Neural cell (in vitro differentiated cells): ENCODE data around the gene DLG2. TPM values are rescaled to one million over a fixed set of nuclear protein-coding genes. Genes with fewer than 3 reads are reported as not detected.

Experiments used
- H2AFZ ChIP-seq: fragments of 200-600, 300-800 bp; sonication (generic), shearing (Covaris generic); 2 replicates; pipeline ENCODE4 v1.6.0; 2014; ENCODE audit warnings: low read depth, mild to moderate bottlenecking, antibody characterized with exemption, low read length, moderate library complexity
- H3F3A ChIP-seq: fragments of 200-600 bp; shearing (Covaris generic); 2 replicates; pipeline ENCODE4 v1.6.1; 2016; ENCODE audit warnings: mild to moderate bottlenecking, moderate library complexity, mixed read lengths, antibody characterized with exemption, low read length; ENCODE audit not compliant: insufficient read depth, poor library complexity, severe bottlenecking
- H3K27ac ChIP-seq: fragments of 200-600, 300-800 bp; sonication (generic), shearing (Covaris generic); 2 replicates; pipeline ENCODE4 v1.5.1; 2014; ENCODE audit warnings: mild to moderate bottlenecking, low read length, moderate library complexity
- H3K27me3 ChIP-seq: fragments of 300-800, 200-600 bp; sonication (generic), shearing (Covaris generic); 2 replicates; pipeline ENCODE4 v1.6.0; 2014; ENCODE audit warnings: mild to moderate bottlenecking, low read depth, low read length, moderate library complexity; ENCODE audit not compliant: insufficient read depth
- H3K36me3 ChIP-seq: fragments of 300-800, 200-600 bp; sonication (generic), shearing (Covaris generic); 2 replicates; pipeline ENCODE4 v1.5.1; 2014; ENCODE audit warnings: mild to moderate bottlenecking, antibody characterized with exemption, low read length, moderate library complexity; ENCODE audit not compliant: insufficient read depth
- H3K4me2 ChIP-seq: fragments of 300-800, 200-600 bp; sonication (generic), shearing (Covaris generic); 2 replicates; pipeline ENCODE4 v1.6.0; 2014; ENCODE audit warnings: mild to moderate bottlenecking, low read length
- H3K4me3 ChIP-seq: fragments of 300-800, 200-600 bp; sonication (generic), shearing (Covaris generic); 2 replicates; pipeline ENCODE4 v1.5.1; 2014; ENCODE audit warnings: mild to moderate bottlenecking, low read length, moderate library complexity
- H3K79me2 ChIP-seq: fragments of 200-600 bp; shearing (Covaris generic); replicated peaks from 2 replicates; pipeline ENCODE4 v1.6.0; 2014; ENCODE audit warnings: mild to moderate bottlenecking, low read length, moderate library complexity; ENCODE audit not compliant: insufficient read depth
- H3K9ac ChIP-seq: fragments of 300-800, 200-600 bp; sonication (generic), shearing (Covaris generic); 2 replicates; pipeline ENCODE4 v1.6.1; 2016; ENCODE audit warnings: mild to moderate bottlenecking, low read length, mixed read lengths
- H3K9me2 ChIP-seq: fragments of 200-600 bp; shearing (Covaris generic); 2 replicates; pipeline ENCODE4 v1.6.1; 2016; ENCODE audit warnings: mild to moderate bottlenecking, low read length, mixed read lengths; ENCODE audit not compliant: insufficient read depth
- H3K9me3 ChIP-seq: fragments of 200-600, 300-800 bp; sonication (generic), shearing (Covaris generic); 2 replicates; pipeline ENCODE4 v1.6.1; 2016; ENCODE audit warnings: mild to moderate bottlenecking, mixed run types, low read length, moderate library complexity, mixed read lengths
- H4K20me1 ChIP-seq: fragments of 200-600 bp; shearing (Covaris generic); 2 replicates; pipeline ENCODE4 v1.6.1; 2016; ENCODE audit warnings: mild to moderate bottlenecking, mixed run types; ENCODE audit not compliant: insufficient read depth
- CTCF ChIP-seq: fragments of 450-650 bp; IDR thresholded peaks from 2 replicates; pipeline ENCODE4 v1.5.1; 2014; ENCODE audit warnings: antibody characterized with exemption, mild to moderate bottlenecking, moderate library complexity; ENCODE audit not compliant: poor library complexity, severe bottlenecking
- EP300 ChIP-seq: fragments of 450-650 bp; conservative IDR thresholded peaks from 2 replicates; pipeline ENCODE4 v1.6.1; 2014; ENCODE audit warnings: antibody characterized with exemption, mild to moderate bottlenecking, moderate library complexity; ENCODE audit not compliant: poor library complexity, severe bottlenecking
- EZH2 ChIP-seq: fragments of 200-600, 300-800 bp; shearing (Covaris generic), sonication (generic); IDR thresholded peaks from 2 replicates; pipeline ENCODE4 v1.6.1; 2014; ENCODE audit warnings: antibody characterized with exemption, low read length, borderline replicate concordance, mild to moderate bottlenecking; ENCODE audit not compliant: insufficient read depth, poor library complexity, severe bottlenecking
- MXI1 ChIP-seq: fragments of 450-650 bp; conservative IDR thresholded peaks from 2 replicates; pipeline ENCODE4 v1.6.1; 2014; ENCODE audit warnings: antibody characterized with exemption, mild to moderate bottlenecking; ENCODE audit not compliant: poor library complexity, severe bottlenecking
- polyA plus RNA-seq: library from polyadenylated mRNA; depleted of rRNA; stranded (reverse); fragments of >200 nt; gene quantifications from 2 replicates; pipeline ENCODE4 v1.2.3, GENCODE V29; 2014
- TF ChIP-seq, protein P1 (sequence below): IDR thresholded peaks from 2 replicates; pipeline ENCODE4 v1.6.1; 2012; ENCODE audit warnings: borderline replicate concordance

The DLG2 gene
- polyA plus RNA-seq, 1 donor from 2014 or later = 179 TPM

DNA sequence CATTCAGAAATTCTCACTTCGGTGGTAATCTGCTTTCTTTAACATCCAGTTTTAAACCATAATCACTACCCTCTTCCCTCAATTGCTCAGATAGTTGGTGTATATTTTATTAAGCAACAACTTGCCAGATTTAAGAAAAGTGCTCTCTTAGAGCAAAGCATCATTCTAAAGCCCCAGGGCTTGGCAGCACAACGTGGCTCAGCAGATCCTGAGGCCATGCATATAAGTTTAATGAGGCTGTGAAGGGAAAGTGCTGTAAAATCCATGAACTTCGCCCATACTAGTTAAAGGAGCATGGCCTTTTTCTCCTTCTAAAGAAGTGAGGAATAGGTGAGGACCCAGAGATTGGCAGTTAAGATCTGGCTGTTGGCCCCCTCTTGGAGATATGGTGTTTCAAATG, 1858.7 kb downstream of the DLG2 start (continued):
- TF ChIP-seq EP300 = no peak

DNA sequence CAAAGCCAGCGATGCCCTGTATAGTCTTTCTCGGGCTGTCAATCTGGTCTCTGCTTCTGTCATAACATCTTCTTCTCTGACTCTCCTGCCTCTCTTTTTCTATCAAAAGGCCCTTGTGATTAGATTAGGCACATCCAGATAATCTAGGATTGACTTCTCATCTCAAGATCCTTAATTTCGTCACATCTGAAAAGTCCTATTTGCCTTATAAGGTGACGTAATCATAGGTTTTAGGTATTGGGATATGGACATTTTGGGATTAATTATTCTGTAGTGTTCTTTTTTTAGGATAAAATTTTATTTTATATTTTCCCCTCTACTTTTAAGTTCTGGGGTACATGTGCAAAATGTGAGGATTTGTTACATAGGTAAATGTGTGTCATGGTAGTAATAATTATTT, 1860.2 kb downstream of the DLG2 start:
- H3K9me2 ChIP-seq = no peaks in the 10 kb centered on the region
- TF ChIP-seq CTCF = no peak
- TF ChIP-seq, protein P1, sequence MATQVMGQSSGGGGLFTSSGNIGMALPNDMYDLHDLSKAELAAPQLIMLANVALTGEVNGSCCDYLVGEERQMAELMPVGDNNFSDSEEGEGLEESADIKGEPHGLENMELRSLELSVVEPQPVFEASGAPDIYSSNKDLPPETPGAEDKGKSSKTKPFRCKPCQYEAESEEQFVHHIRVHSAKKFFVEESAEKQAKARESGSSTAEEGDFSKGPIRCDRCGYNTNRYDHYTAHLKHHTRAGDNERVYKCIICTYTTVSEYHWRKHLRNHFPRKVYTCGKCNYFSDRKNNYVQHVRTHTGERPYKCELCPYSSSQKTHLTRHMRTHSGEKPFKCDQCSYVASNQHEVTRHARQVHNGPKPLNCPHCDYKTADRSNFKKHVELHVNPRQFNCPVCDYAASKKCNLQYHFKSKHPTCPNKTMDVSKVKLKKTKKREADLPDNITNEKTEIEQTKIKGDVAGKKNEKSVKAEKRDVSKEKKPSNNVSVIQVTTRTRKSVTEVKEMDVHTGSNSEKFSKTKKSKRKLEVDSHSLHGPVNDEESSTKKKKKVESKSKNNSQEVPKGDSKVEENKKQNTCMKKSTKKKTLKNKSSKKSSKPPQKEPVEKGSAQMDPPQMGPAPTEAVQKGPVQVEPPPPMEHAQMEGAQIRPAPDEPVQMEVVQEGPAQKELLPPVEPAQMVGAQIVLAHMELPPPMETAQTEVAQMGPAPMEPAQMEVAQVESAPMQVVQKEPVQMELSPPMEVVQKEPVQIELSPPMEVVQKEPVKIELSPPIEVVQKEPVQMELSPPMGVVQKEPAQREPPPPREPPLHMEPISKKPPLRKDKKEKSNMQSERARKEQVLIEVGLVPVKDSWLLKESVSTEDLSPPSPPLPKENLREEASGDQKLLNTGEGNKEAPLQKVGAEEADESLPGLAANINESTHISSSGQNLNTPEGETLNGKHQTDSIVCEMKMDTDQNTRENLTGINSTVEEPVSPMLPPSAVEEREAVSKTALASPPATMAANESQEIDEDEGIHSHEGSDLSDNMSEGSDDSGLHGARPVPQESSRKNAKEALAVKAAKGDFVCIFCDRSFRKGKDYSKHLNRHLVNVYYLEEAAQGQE = no peak
- H2AFZ ChIP-seq = no peak overlapping the region
- H3K4me3 ChIP-seq = no peak overlapping the region
- H3F3A ChIP-seq = peaks cover 3% of the 10 kb centered on the region
- no peaks in the 10 kb centered on the region for H4K20me1 ChIP-seq
- no peaks in the 10 kb centered on the region for H3K36me3 ChIP-seq
- H3K27me3 ChIP-seq = no peaks in the 10 kb centered on the region
- peak overlapping the region; percentile 47 for H3K27ac ChIP-seq
- no peak overlapping the region for H3K9ac ChIP-seq
- no peaks in the 10 kb centered on the region for H3K9me3 ChIP-seq
- H3K4me2 ChIP-seq = no peak overlapping the region
- no peaks in the 10 kb centered on the region for H3K79me2 ChIP-seq

- H3K9me2 ChIP-seq = no peaks in the 10 kb centered on the region
- no peaks in the 10 kb centered on the region for H3K36me3 ChIP-seq
- no peaks in the 10 kb centered on the region for H3F3A ChIP-seq
- H4K20me1 ChIP-seq = no peaks in the 10 kb centered on the region
- H2AFZ ChIP-seq = no peak overlapping the region
- no peak overlapping the region for H3K9ac ChIP-seq
- H3K9me3 ChIP-seq = no peaks in the 10 kb centered on the region
- H3K4me2 ChIP-seq = no peak overlapping the region
- H3K79me2 ChIP-seq = no peaks in the 10 kb centered on the region
- H3K27me3 ChIP-seq = no peaks in the 10 kb centered on the region
- TF ChIP-seq CTCF (no peak), MXI1 (no peak), EZH2 (no peak)
- TF ChIP-seq, protein P1 = no peak
- H3K27ac ChIP-seq = no peak overlapping the region
- no peak overlapping the region for H3K4me3 ChIP-seq
Measured at GRCh38 chr11:83764643-83765042, 1862.5 kb downstream of the DLG2 start.
